GM18526 (cell line): ENCODE results near the gene MIER3.

ENCODE experiments used
- POLR2A ChIP-seq: IDR thresholded peaks from 3 replicates; pipeline ENCODE4 v1.6.1; 2011; ENCODE audit not compliant: insufficient read length; ENCODE audit errors: extremely low read depth

MIER3 gene

GRCh38 chr5:56951946-56952691 is at the start of gene MIER3:
MIER3 (minus strand) TSS chr5:56952123; CDS start chr5:56952102, 21 bp downstream.
- TF ChIP-seq POLR2A = peak; percentile 58

GRCh38 chr5:56995596-56995995 is 43.7 kb upstream of the MIER3 start:
- TF ChIP-seq POLR2A = no peak

- TF ChIP-seq POLR2A = no peak
Measured at GRCh38 chr5:56993241-56993640, 41.3 kb upstream of the MIER3 start.

- TF ChIP-seq POLR2A = no peak
Measured at GRCh38 chr5:56989676-56990075, 37.8 kb upstream of the MIER3 start.

- TF ChIP-seq POLR2A = no peak
Measured at GRCh38 chr5:56988490-56988889, 36.6 kb upstream of the MIER3 start.

- no peak for TF ChIP-seq POLR2A
Measured at GRCh38 chr5:56987171-56987570, 35.2 kb upstream of the MIER3 start.

- TF ChIP-seq POLR2A = no peak
Measured at GRCh38 chr5:56986626-56986947, 34.7 kb upstream of the MIER3 start.

- no peak for TF ChIP-seq POLR2A
Measured at GRCh38 chr5:56985936-56986625, 34.2 kb upstream of the MIER3 start.

GRCh38 chr5:56984445-56984844 is 32.5 kb upstream of the MIER3 start:
- TF ChIP-seq POLR2A = no peak

GRCh38 chr5:56983593-56984361 is 31.9 kb upstream of the MIER3 start:
- no peak for TF ChIP-seq POLR2A

- TF ChIP-seq POLR2A = no peak
Measured at GRCh38 chr5:56981548-56982315, 29.8 kb upstream of the MIER3 start.

GRCh38 chr5:56979968-56980367 is 28.0 kb upstream of the MIER3 start:
- no peak for TF ChIP-seq POLR2A

- no peak for TF ChIP-seq POLR2A
Measured at GRCh38 chr5:56977822-56978221, 25.9 kb upstream of the MIER3 start.

- no peak for TF ChIP-seq POLR2A
Measured at GRCh38 chr5:56977021-56977420, 25.1 kb upstream of the MIER3 start.

GRCh38 chr5:56974241-56974640 is 22.3 kb upstream of the MIER3 start:
- no peak for TF ChIP-seq POLR2A
